NK-92 treated with Interleukin-12 subunit alpha and Interleukin-12 subunit beta, amount 100 ng/mL, for 24 hours (cell line): Measurements from ENCODE around the gene PIRT.

Experiments
- DNase-seq: peaks from one replicate; lab custom pipeline; 2025; lab: John Stamatoyannopoulos, UW

Gene PIRT

GRCh38 chr17:10787306-10788045 is 50.4 kb downstream of the PIRT start:
- no peak for DNase-seq

GRCh38 chr17:10785295-10785694 is 52.6 kb downstream of the PIRT start:
- no peak for DNase-seq

GRCh38 chr17:10779609-10780008 is 58.3 kb downstream of the PIRT start:
- no peak for DNase-seq

- DNase-seq: no peak
Observed at GRCh38 chr17:10777890-10778289, 60.0 kb downstream of the PIRT start.

GRCh38 chr17:10777131-10777807 is 60.6 kb downstream of the PIRT start:
- no peak for DNase-seq

GRCh38 chr17:10776381-10776780 is 61.5 kb downstream of the PIRT start:
- DNase-seq: no peak

GRCh38 chr17:10775740-10776356 is 62.0 kb downstream of the PIRT start:
- no peak for DNase-seq

GRCh38 chr17:10775058-10775457 is 62.8 kb downstream of the PIRT start:
- DNase-seq: no peak

GRCh38 chr17:10773391-10773790 is 64.5 kb downstream of the PIRT start:
- DNase-seq: no peak
